Muscle of back (tissue), 10 donors: ENCODE measurements around the gene ZDHHC17. TPM values are rescaled to one million over a fixed set of nuclear protein-coding genes. Genes with fewer than 3 reads are reported as not detected.

Source experiments
- polyA plus RNA-seq, 10 donors: library from polyadenylated mRNA; unstranded; fragments of 120-200 nt; gene quantifications; one replicate each; pipeline ENCODE4 v1.2.1, GENCODE V29; 2013; ENCODE audit not compliant: insufficient read length in 10 of 10

Gene ZDHHC17
- polyA plus RNA-seq, 10 donors, result 29.5 to 64.6 (median 43.5) TPM

Other genes starting within 250 kb of the ZDHHC17 start
- gene OSBPL8, start 204.3 kb upstream of the ZDHHC17 start, polyA plus RNA-seq, result 10 to 100 TPM; 25.7 to 39.1 (median 32.4) TPM
- gene CSRP2, start 114.9 kb downstream of the ZDHHC17 start, polyA plus RNA-seq, result 10 to 100 TPM; 24.7 to 46.7 (median 33.3) TPM